ENCODE data around the gene CALML6. TPM values are rescaled to one million over a fixed set of nuclear protein-coding genes. Genes with fewer than 3 reads are reported as not detected.

The CALML6 gene
- total RNA-seq, 1 experiment from 2014 or later, result 0.28 TPM

- ChIA-PET POLR2A (ENCODE audit: low non-redundant PET) (no interaction called here), CTCF (no interaction called here)
- H3K4me3 ChIP-seq (ENCODE audit: low read depth, low read length, poor library complexity, severe bottlenecking), result no peak overlapping the region
- no peak for DNase-seq (ENCODE audit: low spot score)
- H3K9me3 ChIP-seq (ENCODE audit: low read depth, low read length, poor library complexity, severe bottlenecking), result no peaks in the 10 kb centered on the region
- no peak overlapping the region for H3K27ac ChIP-seq (ENCODE audit: low read depth, low read length, poor library complexity, severe bottlenecking)
- H3K4me1 ChIP-seq (ENCODE audit: insufficient read depth, low read length, poor library complexity, severe bottlenecking), result peaks cover 13% of the 10 kb centered on the region
- no peaks in the 10 kb centered on the region for H3K36me3 ChIP-seq (ENCODE audit: insufficient read depth, low read length, poor library complexity, severe bottlenecking)
- intact Hi-C loops (cut with micrococcal nuclease; ENCODE audit: unreplicated experiment), result no loop called here
- H3K27me3 ChIP-seq (replicated peaks; ENCODE audit: insufficient read depth, low read depth, low read length, poor library complexity), result no peaks in the 10 kb centered on the region
- TF ChIP-seq CTCF (conservative IDR thresholded peaks at IDR 0.05; ENCODE audit: low read depth, low read length) (no peak), EZH2 (IDR thresholded peaks at IDR 0.05; ENCODE audit: borderline replicate concordance, low read depth, low read length, poor library complexity, severe bottlenecking) (no peak)
- no TSS peak for BruUV-seq (replicated peaks)
These were observed 5.8 kb downstream of the CALML6 start for GRCh38 chr1:1920608-1921458.

GRCh38 chr1:1921459-1921862 lies 6.4 kb downstream of the CALML6 start:
- intact Hi-C loops (cut with micrococcal nuclease; ENCODE audit: unreplicated experiment), result no loop called here
- H3K36me3 ChIP-seq (ENCODE audit: insufficient read depth, low read length, poor library complexity, severe bottlenecking), result no peaks in the 10 kb centered on the region
- DNase-seq (ENCODE audit: low spot score), result no peak
- H3K9me3 ChIP-seq (ENCODE audit: low read depth, low read length, poor library complexity, severe bottlenecking), result no peaks in the 10 kb centered on the region
- H3K4me3 ChIP-seq (ENCODE audit: low read depth, low read length, poor library complexity, severe bottlenecking), result no peak overlapping the region
- ChIA-PET POLR2A (ENCODE audit: low non-redundant PET) (no interaction called here), CTCF (no interaction called here)
- no peak for TF ChIP-seq CTCF (conservative IDR thresholded peaks at IDR 0.05; ENCODE audit: low read depth, low read length)
- TF ChIP-seq EZH2 (IDR thresholded peaks at IDR 0.05; ENCODE audit: borderline replicate concordance, low read depth, low read length, poor library complexity, severe bottlenecking), result no peak
- H3K4me1 ChIP-seq (ENCODE audit: insufficient read depth, low read length, poor library complexity, severe bottlenecking), result peaks cover 13% of the 10 kb centered on the region
- no TSS peak for BruUV-seq (replicated peaks)
- no peaks in the 10 kb centered on the region for H3K27me3 ChIP-seq (replicated peaks; ENCODE audit: insufficient read depth, low read depth, low read length, poor library complexity)
- no peak overlapping the region for H3K27ac ChIP-seq (ENCODE audit: low read depth, low read length, poor library complexity, severe bottlenecking)

DNA sequence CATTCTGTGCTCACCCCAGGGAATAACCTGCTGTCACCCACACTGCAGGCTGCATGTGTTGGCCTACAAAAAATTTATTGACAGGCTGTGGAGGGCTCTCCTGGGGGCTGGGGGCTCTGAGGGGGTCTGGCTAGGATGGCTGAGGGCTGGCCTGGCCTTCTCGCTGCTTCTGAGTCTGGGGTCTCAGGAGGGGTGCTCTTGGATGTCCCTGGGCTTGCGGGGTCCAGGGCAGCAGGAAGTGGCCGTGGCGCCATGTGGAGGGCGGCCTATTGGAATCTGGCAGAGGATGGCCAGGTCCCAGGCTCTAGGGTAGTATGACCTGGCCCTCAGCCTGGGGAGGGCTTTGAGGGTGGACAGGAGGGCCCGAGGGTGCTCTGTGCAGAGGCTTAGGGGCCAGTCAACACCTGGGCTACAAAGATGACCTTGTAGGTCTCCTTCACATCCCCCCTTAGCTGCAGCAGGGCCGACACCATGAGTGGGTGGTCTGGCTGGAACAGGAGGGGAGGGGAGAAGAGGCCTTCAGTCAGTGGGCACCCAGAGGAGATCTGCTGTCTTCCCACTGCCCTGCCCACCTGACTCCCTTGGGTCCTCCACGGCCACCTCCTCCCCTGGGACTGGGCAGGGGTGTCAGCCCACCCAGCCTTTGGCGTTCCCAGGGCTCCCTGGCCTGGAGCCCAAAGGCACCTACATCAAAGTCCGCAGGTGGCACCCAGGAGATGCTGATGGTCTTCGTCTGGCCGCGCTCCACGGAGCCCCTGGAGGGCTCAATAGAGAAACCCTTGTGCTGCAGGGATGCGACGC lies 7.0 kb downstream of the CALML6 start:
- ChIA-PET CTCF (no interaction called here), POLR2A (ENCODE audit: low non-redundant PET) (interaction anchor here (0.5 kb wide), 1 partner anchor 393 kb away, joined by 3 read pairs; no protein-coding TSS in a partner anchor)
- Histone ChIP-seq H3K36me3 (ENCODE audit: insufficient read depth, low read length, poor library complexity, severe bottlenecking) (no peaks in the 10 kb centered on the region), H3K4me1 (ENCODE audit: insufficient read depth, low read length, poor library complexity, severe bottlenecking) (peaks cover 13% of the 10 kb centered on the region), H3K4me3 (ENCODE audit: low read depth, low read length, poor library complexity, severe bottlenecking) (no peak overlapping the region), H3K27me3 (replicated peaks; ENCODE audit: insufficient read depth, low read depth, low read length, poor library complexity) (no peaks in the 10 kb centered on the region), H3K9me3 (ENCODE audit: low read depth, low read length, poor library complexity, severe bottlenecking) (no peaks in the 10 kb centered on the region), H3K27ac (ENCODE audit: low read depth, low read length, poor library complexity, severe bottlenecking) (no peak overlapping the region)
- intact Hi-C loops (cut with micrococcal nuclease; ENCODE audit: unreplicated experiment), result no loop called here
- BruUV-seq (replicated peaks), result no TSS peak
- DNase-seq (ENCODE audit: low spot score), result no peak
- no peak for TF ChIP-seq CTCF (conservative IDR thresholded peaks at IDR 0.05; ENCODE audit: low read depth, low read length)
- no peak for TF ChIP-seq EZH2 (IDR thresholded peaks at IDR 0.05; ENCODE audit: borderline replicate concordance, low read depth, low read length, poor library complexity, severe bottlenecking)
